ENCODE measurements around the gene NFKBIE. TPM values are rescaled to one million over a fixed set of nuclear protein-coding genes. Genes with fewer than 3 reads are reported as not detected.

Gene NFKBIE
- total and polyA plus RNA-seq, 9 of the 15 experiments (the other 6 are each of a cell fraction or from before 2014, with no cell fraction given) = 2.1 to 16.4 (median 11.7) TPM

DNA sequence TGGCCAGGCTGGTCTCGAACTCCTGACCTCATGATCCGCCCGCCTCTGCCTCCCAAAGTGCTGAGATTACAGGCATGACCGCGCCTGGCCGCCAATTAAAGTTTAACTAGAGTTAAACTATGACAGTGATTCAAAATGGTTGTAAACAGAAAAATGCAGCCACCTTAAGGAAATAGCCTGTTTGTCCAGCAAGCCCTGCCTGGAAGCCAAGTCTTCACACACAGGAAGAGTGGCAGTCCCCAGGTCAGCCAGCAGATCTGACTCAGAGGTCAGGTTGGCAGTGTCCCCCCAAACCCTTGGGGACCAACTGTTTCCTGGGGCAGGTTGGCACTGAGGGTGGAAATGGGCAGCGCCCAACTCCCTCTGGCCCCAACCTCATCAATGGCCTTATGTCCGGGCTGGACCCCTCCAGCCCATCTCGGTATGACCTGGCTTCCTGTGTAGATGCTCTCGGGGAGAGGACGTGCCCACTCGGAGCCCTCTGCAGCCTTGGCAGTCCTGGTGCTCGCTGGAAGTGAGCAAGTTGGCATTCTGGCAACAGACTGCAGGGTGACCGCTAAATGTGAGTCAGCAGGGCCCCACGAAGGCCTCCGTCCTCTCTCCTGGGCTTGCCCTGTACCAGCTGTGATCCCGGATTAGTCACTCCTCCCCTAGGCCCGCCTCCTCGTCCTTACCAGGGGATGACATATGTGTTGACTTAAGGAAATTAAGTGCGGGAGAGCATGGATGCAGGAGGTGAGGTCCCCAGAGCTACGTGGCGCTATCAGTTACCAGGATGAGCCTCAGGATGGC lies 28.1 kb downstream of the NFKBIE start (continued):
- TF ChIP-seq, protein P1, sequence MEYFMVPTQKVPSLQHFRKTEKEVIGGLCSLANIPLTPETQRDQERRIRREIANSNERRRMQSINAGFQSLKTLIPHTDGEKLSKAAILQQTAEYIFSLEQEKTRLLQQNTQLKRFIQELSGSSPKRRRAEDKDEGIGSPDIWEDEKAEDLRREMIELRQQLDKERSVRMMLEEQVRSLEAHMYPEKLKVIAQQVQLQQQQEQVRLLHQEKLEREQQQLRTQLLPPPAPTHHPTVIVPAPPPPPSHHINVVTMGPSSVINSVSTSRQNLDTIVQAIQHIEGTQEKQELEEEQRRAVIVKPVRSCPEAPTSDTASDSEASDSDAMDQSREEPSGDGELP (CRISPR knock-in tag; IDR thresholded peaks at IDR 0.05; ENCODE audit: borderline replicate concordance) = peak; percentile 98
- no peak for TF ChIP-seq BMI1 (IDR thresholded peaks at IDR 0.05; ENCODE audit: low read length)
- TF ChIP-seq C11orf30 (IDR thresholded peaks at IDR 0.05; ENCODE audit: low read depth) = 0 out of 2 replicates have a peak, but pooled peaks have one; percentile 18
- peak; percentile 53; the same call in 1 of the 2 replicates for TF ChIP-seq FOXA1 (IDR thresholded peaks at IDR 0.05; ENCODE audit: borderline replicate concordance)
- peak; percentile 12 for TF ChIP-seq TBP (optimal IDR thresholded peaks at IDR 0.05; ENCODE audit: low read depth, low read length)
- 0 out of 2 replicates have a peak, but pooled peaks have one; percentile 12 for TF ChIP-seq SMARCA5 (IDR thresholded peaks at IDR 0.05)
- TF ChIP-seq NRF1 (conservative IDR thresholded peaks at IDR 0.05 in 1 of 2, IDR thresholded peaks at IDR 0.05 in 1 of 2) = peak in 1 of 2 experiments; percentile 22; a peak in 1 of 4 replicates
- TF ChIP-seq DACH1 (IDR thresholded peaks at IDR 0.05; ENCODE audit: partially characterized antibody) = peak; percentile 88
- TF ChIP-seq MYNN (IDR thresholded peaks at IDR 0.05) = peak; percentile 94
- no peak for TF ChIP-seq MYNN (CRISPR knock-in tag; IDR thresholded peaks at IDR 0.05)
- TF ChIP-seq, protein P2, sequence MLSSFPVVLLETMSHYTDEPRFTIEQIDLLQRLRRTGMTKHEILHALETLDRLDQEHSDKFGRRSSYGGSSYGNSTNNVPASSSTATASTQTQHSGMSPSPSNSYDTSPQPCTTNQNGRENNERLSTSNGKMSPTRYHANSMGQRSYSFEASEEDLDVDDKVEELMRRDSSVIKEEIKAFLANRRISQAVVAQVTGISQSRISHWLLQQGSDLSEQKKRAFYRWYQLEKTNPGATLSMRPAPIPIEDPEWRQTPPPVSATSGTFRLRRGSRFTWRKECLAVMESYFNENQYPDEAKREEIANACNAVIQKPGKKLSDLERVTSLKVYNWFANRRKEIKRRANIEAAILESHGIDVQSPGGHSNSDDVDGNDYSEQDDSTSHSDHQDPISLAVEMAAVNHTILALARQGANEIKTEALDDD (IDR thresholded peaks at IDR 0.05) = 0 out of 2 replicates have a peak, but pooled peaks have one; percentile 51
